HEK293 (cell line): ENCODE results near the gene GTF2H3.

Experiments used
- CTCF ChIA-PET: fragments of 350-600 bp; formaldehyde crosslinking; extraction: SDS; loops from one replicate; lab custom pipeline; 2021; ENCODE audit warnings: antibody characterized with exemption; lab: Yijun Ruan, JAX
- POLR2A ChIA-PET: fragments of 300-600 bp; formaldehyde crosslinking; extraction: SDS; loops from one replicate; lab custom pipeline; 2020; ENCODE audit warnings: antibody characterized with exemption, inconsistent platforms; lab: Yijun Ruan, JAX
- H3K27ac ChIP-seq: fragments of 200-500 bp; sonication (Bioruptor generic); 2 replicates; pipeline ENCODE4 v1.5.1; 2014; ENCODE audit warnings: low read depth, low read length, control low read depth, inconsistent platforms; ENCODE audit errors: extremely low read depth
- H3K36me3 ChIP-seq, 2 experiments: fragments of 200-500 bp in 1 of 2; sonication (Bioruptor generic) in 1 of 2; 1 replicate in 1 of 2; 2 replicates in 1 of 2; pipeline ENCODE4 v1.5.1; 2014 to 2017; ENCODE audit warnings: inconsistent platforms in 2 of 2, low read length in 2 of 2; ENCODE audit not compliant: control insufficient read depth in 2 of 2, insufficient read depth in 1 of 2
- H3K4me1 ChIP-seq: fragments of 200-500 bp; sonication (Bioruptor generic); 2 replicates; pipeline ENCODE4 v1.5.1; 2014; ENCODE audit warnings: mild to moderate bottlenecking, low read length, inconsistent platforms; ENCODE audit not compliant: control insufficient read depth, insufficient read depth
- H3K4me3 ChIP-seq: 2 replicates; pipeline ENCODE4 v1.5.1; 2011; ENCODE audit warnings: low read depth, mild to moderate bottlenecking, control low read depth, low read length, moderate library complexity
- H3K9me3 ChIP-seq: fragments of 200-500 bp; sonication (Bioruptor generic); 2 replicates; pipeline ENCODE4 v1.5.1; 2014; ENCODE audit warnings: low read depth, low read length, inconsistent platforms; ENCODE audit not compliant: control insufficient read depth, insufficient read depth
- BCL6B ChIP-seq: fragments of 450-650 bp; formaldehyde crosslinking; IDR thresholded peaks from 2 replicates; pipeline ENCODE4 v1.5.1; 2017; ENCODE audit warnings: missing biosample characterization, missing genetic modification characterization
- CTCF ChIP-seq: fragments of 450-650 bp; formaldehyde crosslinking; IDR thresholded peaks from 2 replicates; pipeline ENCODE4 v1.5.1; 2016; ENCODE audit warnings: missing biosample characterization, missing genetic modification characterization
- HOXA7 ChIP-seq: sonication (generic); formaldehyde crosslinking; IDR thresholded peaks from 2 replicates; pipeline ENCODE4 v1.8.1; 2022; ENCODE audit warnings: missing genetic modification reagents, borderline replicate concordance
- KLF10 ChIP-seq: fragments of 450-650 bp; IDR thresholded peaks from 2 replicates; pipeline ENCODE4 v1.5.1; 2018; ENCODE audit warnings: missing biosample characterization, mild to moderate bottlenecking, missing genetic modification characterization
- KLF16 ChIP-seq: fragments of 450-650 bp; formaldehyde crosslinking; IDR thresholded peaks from 2 replicates; pipeline ENCODE4 v1.5.1; 2017; ENCODE audit warnings: missing biosample characterization, missing genetic modification characterization
- PRDM1 ChIP-seq: fragments of 450-650 bp; formaldehyde crosslinking; IDR thresholded peaks from 2 replicates; pipeline ENCODE4; 2016; ENCODE audit warnings: missing biosample characterization, missing genetic modification characterization
- ZBTB20 ChIP-seq: fragments of 450-650 bp; formaldehyde crosslinking; IDR thresholded peaks from 2 replicates; pipeline ENCODE4 v1.5.1; 2016; ENCODE audit warnings: missing biosample characterization, missing genetic modification characterization
- ZBTB21 ChIP-seq: fragments of 450-650 bp; formaldehyde crosslinking; IDR thresholded peaks from 2 replicates; pipeline ENCODE4 v1.5.1; 2017; ENCODE audit warnings: missing biosample characterization, missing genetic modification characterization
- ZFP41 ChIP-seq: fragments of 450-650 bp; formaldehyde crosslinking; IDR thresholded peaks from 2 replicates; pipeline ENCODE4 v1.5.1; 2016; ENCODE audit warnings: missing biosample characterization, missing genetic modification characterization, borderline replicate concordance
- ZIC2 ChIP-seq: fragments of 450-650 bp; formaldehyde crosslinking; IDR thresholded peaks from 2 replicates; pipeline ENCODE4 v1.5.1; 2016; ENCODE audit warnings: missing biosample characterization, missing genetic modification characterization
- ZNF146 ChIP-seq: fragments of 450-650 bp; formaldehyde crosslinking; IDR thresholded peaks from 2 replicates; pipeline ENCODE4 v1.5.1; 2016; ENCODE audit warnings: missing biosample characterization, missing genetic modification characterization
- ZNF184 ChIP-seq: fragments of 450-650 bp; IDR thresholded peaks from 2 replicates; pipeline ENCODE4 v1.5.1; 2018; ENCODE audit warnings: missing biosample characterization, mild to moderate bottlenecking, missing genetic modification characterization
- ZNF223 ChIP-seq: fragments of 450-650 bp; formaldehyde crosslinking; IDR thresholded peaks from 2 replicates; pipeline ENCODE4 v1.5.1; 2016; ENCODE audit warnings: missing biosample characterization, missing genetic modification characterization
- ZNF23 ChIP-seq: fragments of 450-650 bp; formaldehyde crosslinking; IDR thresholded peaks from 2 replicates; pipeline ENCODE4 v1.5.1; 2016; ENCODE audit warnings: missing biosample characterization, missing genetic modification characterization, borderline replicate concordance
- ZNF24 ChIP-seq: fragments of 450-650 bp; formaldehyde crosslinking; IDR thresholded peaks from 2 replicates; pipeline ENCODE4 v1.5.1; 2016; ENCODE audit warnings: missing biosample characterization, missing genetic modification characterization
- ZNF248 ChIP-seq: fragments of 450-650 bp; formaldehyde crosslinking; IDR thresholded peaks from 2 replicates; pipeline ENCODE4 v1.5.1; 2017; ENCODE audit warnings: missing biosample characterization, missing genetic modification characterization
- ZNF280D ChIP-seq: fragments of 450-650 bp; formaldehyde crosslinking; IDR thresholded peaks from 2 replicates; pipeline ENCODE4 v1.5.1; 2016; ENCODE audit warnings: missing biosample characterization, missing genetic modification characterization
- ZNF404 ChIP-seq: fragments of 450-650 bp; formaldehyde crosslinking; IDR thresholded peaks from 2 replicates; pipeline ENCODE4 v1.5.1; 2017; ENCODE audit warnings: missing biosample characterization, missing genetic modification characterization
- ZNF488 ChIP-seq: fragments of 450-650 bp; formaldehyde crosslinking; IDR thresholded peaks from 2 replicates; pipeline ENCODE4 v1.5.1; 2016; ENCODE audit warnings: missing biosample characterization, missing genetic modification characterization
- ZNF571 ChIP-seq: fragments of 450-650 bp; formaldehyde crosslinking; IDR thresholded peaks from 2 replicates; pipeline ENCODE4 v1.5.0; 2017; ENCODE audit warnings: missing biosample characterization, missing genetic modification characterization
- ZNF596 ChIP-seq: fragments of 450-650 bp; IDR thresholded peaks from 2 replicates; pipeline ENCODE4 v1.5.0; 2018; ENCODE audit warnings: missing biosample characterization, mild to moderate bottlenecking, missing genetic modification characterization, moderate library complexity
- ZNF654 ChIP-seq: fragments of 450-650 bp; formaldehyde crosslinking; IDR thresholded peaks from 2 replicates; pipeline ENCODE4 v1.5.1; 2016; ENCODE audit warnings: low read depth, missing biosample characterization, missing genetic modification characterization
- ZNF660 ChIP-seq: fragments of 450-650 bp; IDR thresholded peaks from 2 replicates; pipeline ENCODE4 v1.5.1; 2018; ENCODE audit warnings: missing biosample characterization, mild to moderate bottlenecking, missing genetic modification characterization
- ZNF776 ChIP-seq: fragments of 450-650 bp; formaldehyde crosslinking; IDR thresholded peaks from 2 replicates; pipeline ENCODE4 v1.5.0; 2017; ENCODE audit warnings: missing biosample characterization, missing genetic modification characterization, borderline replicate concordance

Gene GTF2H3

GRCh38 chr12:123601602-123602489 lies 31.8 kb upstream of the GTF2H3 start, which contains the start of gene DDX55 (continued):
- peak; percentile 86; the same call in 1 of the 2 replicates for TF ChIP-seq ZNF146 (tag by site-specific recombination)
- peak; percentile 63; the same call in 1 of the 2 replicates for TF ChIP-seq ZNF223 (tag by site-specific recombination)
- TF ChIP-seq ZNF184 (tag by site-specific recombination) = 0 out of 2 replicates have a peak, but pooled peaks have one; percentile 51
- TF ChIP-seq ZBTB20 (tag by site-specific recombination) = peak; percentile 90
- TF ChIP-seq BCL6B = no peak
- TF ChIP-seq ZNF776 = peak; percentile 91; the same call in 1 of the 2 replicates
- TF ChIP-seq ZNF571 (tag by site-specific recombination) = no peak
- TF ChIP-seq ZNF24 (tag by site-specific recombination) = peak; percentile 95; the same call in 1 of the 2 replicates
- TF ChIP-seq ZFP41 (tag by site-specific recombination) = peak; percentile 71; the same call in 1 of the 2 replicates
- TF ChIP-seq ZNF248 = no peak
- TF ChIP-seq ZNF596 = no peak
- 0 out of 2 replicates have a peak, but pooled peaks have one; percentile 65 for TF ChIP-seq ZNF488 (tag by site-specific recombination)
- peak; percentile 98 for TF ChIP-seq CTCF (tag by site-specific recombination)
- peak; percentile 33 for TF ChIP-seq ZNF654 (tag by site-specific recombination)
- TF ChIP-seq ZBTB21 (tag by site-specific recombination) = 0 out of 2 replicates have a peak, but pooled peaks have one; percentile 72
- peak; percentile 73; the same call in 1 of the 2 replicates for TF ChIP-seq ZNF23 (tag by site-specific recombination)
- TF ChIP-seq KLF16 (tag by site-specific recombination) = peak; percentile 99
- TF ChIP-seq KLF10 = peak; percentile 84
- no peak for TF ChIP-seq ZNF404 (tag by site-specific recombination)
- no peak for TF ChIP-seq HOXA7 (CRISPR knock-in tag)

- CTCF ChIA-PET = interaction anchor here (0.6 to 1.3 kb wide), 3 partner anchors 13 to 597 kb away, joined by 3 to 6 read pairs (median 4); no protein-coding TSS in a partner anchor
- Histone ChIP-seq H3K27ac (peak overlapping the region; percentile 69), H3K4me3 (peak overlapping the region; percentile 96), H3K4me1 (no peaks in the 10 kb centered on the region), H3K36me3 (peaks cover 31 to 53% of the 10 kb centered on the region in 2 experiments)
- TF ChIP-seq ZNF660 (tag by site-specific recombination) (no peak), PRDM1 (peak; percentile 67), ZIC2 (tag by site-specific recombination) (no peak), ZNF280D (tag by site-specific recombination) (no peak)
- TF ChIP-seq, all 188 proteins: peak for 1
- POLR2A ChIA-PET = interaction anchor here (0.7 to 2.5 kb wide), 9 partner anchors 12 to 370 kb away, joined by 3 to 14 read pairs (median 5); partner anchors contain the start of genes ATP6V0A2, MPHOSPH9, MTRFR and SBNO1
- H3K9me3 ChIP-seq = no peaks in the 10 kb centered on the region
These were observed 30.9 kb upstream of the GTF2H3 start for GRCh38 chr12:123602651-123603195.
